H1 (cell line): ENCODE measurements around the gene HMCN1. TPM values are rescaled to one million over a fixed set of nuclear protein-coding genes. Genes with fewer than 3 reads are reported as not detected.

ENCODE experiments used
- CTCF ChIA-PET: fragments of 300-600 bp; sonication (Branson Sonifier 250); formaldehyde crosslinking; loops from one replicate; lab custom pipeline; 2021; ENCODE audit not compliant: partially characterized antibody; lab: Charles Lee
- POLR2A ChIA-PET: fragments of 300-600 bp; sonication (Branson Sonifier 250); formaldehyde crosslinking; loops from one replicate; lab custom pipeline; 2021; ENCODE audit warnings: inconsistent platforms; ENCODE audit not compliant: partially characterized antibody; lab: Charles Lee
- DNase-seq, 2 experiments: peaks; one replicate each; pipeline versions ENCODE4 v3.0.0 to v3.0.0-alpha.2; 2010 to 2022; ENCODE audit warnings: low spot score in 2 of 2, low read depth in 1 of 2, mixed read lengths in 1 of 2
- FAIRE-seq: peaks from 2 replicates; lab custom pipeline; 2011; peaks lifted over from hg19 to GRCh38; lab: Jason Lieb, UNC
- H2AFZ ChIP-seq: 2 replicates; pipeline ENCODE4 v1.8.1; 2012; ENCODE audit warnings: low read length, inconsistent platforms
- H2AK5ac ChIP-seq: 2 replicates; pipeline ENCODE4 v1.6.1; 2013; ENCODE audit warnings: low read depth, low read length
- H2BK120ac ChIP-seq: replicated peaks from 2 replicates; pipeline ENCODE3; 2013; ENCODE audit warnings: low read depth, low read length, inconsistent platforms
- H2BK12ac ChIP-seq: 2 replicates; pipeline ENCODE4 v1.6.1; 2013; ENCODE audit warnings: low read depth, low read length
- H2BK15ac ChIP-seq: 2 replicates; pipeline ENCODE4 v1.6.1; 2013; ENCODE audit warnings: low read length
- H2BK20ac ChIP-seq: 2 replicates; pipeline ENCODE4 v1.6.1; 2013; ENCODE audit warnings: low read length
- H2BK5ac ChIP-seq: 2 replicates; pipeline ENCODE4 v1.6.1; 2013; ENCODE audit warnings: low read depth, low read length
- H3K14ac ChIP-seq: 2 replicates; pipeline ENCODE4 v1.6.1; 2013; ENCODE audit warnings: inconsistent platforms; ENCODE audit not compliant: insufficient read length
- H3K18ac ChIP-seq: 2 replicates; pipeline ENCODE4 v1.6.1; 2013; ENCODE audit warnings: low read length; ENCODE audit errors: extremely low read depth
- H3K23ac ChIP-seq: 2 replicates; pipeline ENCODE4 v1.6.1; 2013; ENCODE audit warnings: inconsistent platforms; ENCODE audit not compliant: insufficient read length
- H3K23me2 ChIP-seq: 2 replicates; pipeline ENCODE4 v1.6.1; 2013; ENCODE audit warnings: low read depth, low read length
- H3K27ac ChIP-seq: 2 replicates; pipeline ENCODE4 v1.6.1; 2011; ENCODE audit warnings: low read depth, low read length, inconsistent platforms
- H3K27me3 ChIP-seq, 4 experiments: replicated peaks in 1 of 4; 1 replicate in 1 of 4; 2 replicates in 3 of 4; pipeline versions ENCODE4 v1.6.1 to v1.8.1; 2011 to 2013; ENCODE audit warnings: low read length in 3 of 4, mild to moderate bottlenecking in 3 of 4, inconsistent platforms in 2 of 4, mixed read lengths in 2 of 4, moderate library complexity in 1 of 4; ENCODE audit not compliant: control insufficient read depth in 3 of 4, insufficient read depth in 3 of 4; ENCODE audit errors: extremely low read depth in 1 of 4
- H3K36me3 ChIP-seq, 4 experiments: 2 replicates each; pipeline versions ENCODE4 v1.6.1 to v1.8.1; 2011 to 2013; ENCODE audit warnings: mild to moderate bottlenecking in 4 of 4, low read length in 3 of 4, moderate library complexity in 2 of 4, control low read depth in 1 of 4, inconsistent platforms in 1 of 4; ENCODE audit not compliant: insufficient read depth in 4 of 4, control insufficient read depth in 2 of 4
- H3K4ac ChIP-seq: replicated peaks from 2 replicates; pipeline ENCODE3; 2013; ENCODE audit warnings: low read length, low read depth, mixed read lengths, inconsistent platforms; ENCODE audit not compliant: insufficient read length
- H3K4me1 ChIP-seq, 4 experiments: replicated peaks in 1 of 4; 1 replicate in 1 of 4; 2 replicates in 3 of 4; pipeline versions ENCODE4 v1.6.1 to v1.8.1; 2011 to 2013; ENCODE audit warnings: low read length in 3 of 4, inconsistent platforms in 2 of 4, mixed read lengths in 1 of 4; ENCODE audit not compliant: insufficient read depth in 4 of 4, control insufficient read depth in 3 of 4
- H3K4me2 ChIP-seq, 2 experiments: 2 replicates each; pipeline versions ENCODE4 v1.6.1 to v1.8.1; 2011 to 2013; ENCODE audit warnings: low read depth in 2 of 2, low read length in 2 of 2, control low read depth in 1 of 2, inconsistent platforms in 1 of 2, mild to moderate bottlenecking in 1 of 2; ENCODE audit not compliant: insufficient read depth in 1 of 2
- H3K4me3 ChIP-seq, 4 experiments: fragments of 200-600, 300-600 bp in 1 of 4; sonication (generic), shearing (Covaris generic), sonication (Bioruptor Twin) in 1 of 4; 2 replicates each; pipeline versions ENCODE4 v1.5.1 to v1.8.1; 2011 to 2016; ENCODE audit warnings: low read length in 4 of 4, low read depth in 3 of 4, control low read depth in 2 of 4, inconsistent platforms in 2 of 4, mild to moderate bottlenecking in 2 of 4, mixed read lengths in 1 of 4, moderate library complexity in 1 of 4; ENCODE audit not compliant: insufficient read depth in 2 of 4; ENCODE audit errors: extremely low read depth in 1 of 4
- H3K56ac ChIP-seq: replicated peaks from 2 replicates; pipeline ENCODE3; 2013; ENCODE audit warnings: low read depth, mild to moderate bottlenecking, mixed read lengths, low read length, inconsistent platforms; ENCODE audit not compliant: insufficient read length
- H3K79me1 ChIP-seq: 2 replicates; pipeline ENCODE4 v1.6.1; 2013; ENCODE audit warnings: low read depth, low read length, control low read depth
- H3K79me2 ChIP-seq, 2 experiments: 2 replicates each; pipeline versions ENCODE4 v1.6.1 to v1.8.1; 2012 to 2013; ENCODE audit warnings: low read length in 2 of 2, mild to moderate bottlenecking in 2 of 2, inconsistent platforms in 1 of 2; ENCODE audit not compliant: insufficient read depth in 2 of 2, control insufficient read depth in 1 of 2
- H3K9ac ChIP-seq, 4 experiments: replicated peaks in 1 of 4; 1 replicate in 1 of 4; 2 replicates in 3 of 4; pipeline versions ENCODE4 v1.6.1 to v1.8.1; 2011 to 2013; ENCODE audit warnings: low read depth in 3 of 4, low read length in 3 of 4, control low read depth in 2 of 4, mild to moderate bottlenecking in 2 of 4, moderate library complexity in 2 of 4, inconsistent platforms in 1 of 4; ENCODE audit errors: extremely low read depth in 1 of 4
- H3K9me3 ChIP-seq, 2 experiments: 2 replicates each; pipeline versions ENCODE4 v1.6.1 to v1.8.1; 2012 to 2013; ENCODE audit warnings: mild to moderate bottlenecking in 2 of 2, moderate library complexity in 2 of 2, control low read depth in 1 of 2, inconsistent platforms in 1 of 2, low read depth in 1 of 2, low read length in 1 of 2, mixed read lengths in 1 of 2; ENCODE audit not compliant: insufficient read depth in 2 of 2
- H4K20me1 ChIP-seq, 2 experiments: replicated peaks in 1 of 2; 2 replicates each; pipeline versions ENCODE3 to v1.8.1; 2011 to 2013; ENCODE audit warnings: inconsistent platforms in 2 of 2, low read length in 2 of 2, mild to moderate bottlenecking in 1 of 2; ENCODE audit not compliant: insufficient read depth in 2 of 2, control insufficient read depth in 1 of 2
- H4K5ac ChIP-seq: 2 replicates; pipeline ENCODE4 v1.6.1; 2013; ENCODE audit warnings: low read length, low read depth, mixed read lengths, inconsistent platforms; ENCODE audit not compliant: insufficient read length
- H4K8ac ChIP-seq: 2 replicates; pipeline ENCODE4 v1.8.0; 2013; ENCODE audit warnings: mild to moderate bottlenecking, moderate library complexity, low read length, inconsistent platforms; ENCODE audit not compliant: insufficient read depth; ENCODE audit errors: extremely low read depth
- H4K91ac ChIP-seq: replicated peaks from 2 replicates; pipeline ENCODE3; 2013; ENCODE audit warnings: low read length, mixed read lengths, inconsistent platforms; ENCODE audit not compliant: insufficient read length
- CTCF ChIP-seq, 3 experiments: IDR thresholded peaks; 1 replicate in 2 of 3; 2 replicates in 1 of 3; pipeline versions ENCODE4 v1.5.1 to v1.6.1; 2011; ENCODE audit warnings: low read length in 3 of 3, mild to moderate bottlenecking in 3 of 3, inconsistent platforms in 2 of 3, low read depth in 1 of 3, moderate library complexity in 1 of 3; ENCODE audit not compliant: insufficient read depth in 1 of 3; ENCODE audit errors: control extremely low read depth in 1 of 3
- SP1 ChIP-seq: IDR thresholded peaks from 2 replicates; pipeline ENCODE4 v1.6.1; 2011; ENCODE audit warnings: low read depth, low read length
- WGBS, 2 experiments: shearing (Covaris generic) in 1 of 2; methylation state at CpG; one replicate each; pipeline versions ENCODE4 v1.1.6 to v1.1.7; 2013 to 2015; ENCODE audit warnings: low lambda C conversion rate in 2 of 2, mixed read lengths in 2 of 2, inconsistent platforms in 1 of 2, low coverage in 1 of 2, missing lambda C conversion rate in 1 of 2; ENCODE audit not compliant: insufficient replicate concordance in 2 of 2, insufficient coverage in 1 of 2, insufficient read length in 1 of 2; ENCODE audit errors: extremely low coverage in 1 of 2, missing lambda C conversion rate in 1 of 2; 5-methylcytosine and 5-hydroxymethylcytosine counted together
- polyA plus RNA-seq, 7 experiments: library from polyadenylated mRNA; depleted of rRNA in 3 of 7; stranded (reverse) in 5 of 7; unstranded in 2 of 7; fragments of >200 nt in 5 of 7; fragments of 200-250 nt in 2 of 7; gene quantifications; 1 replicate in 5 of 7; 2 replicates in 1 of 7; 4 replicates in 1 of 7; pipeline versions ENCODE4 v1.2.1 to v1.2.3, GENCODE V29; 2011 to 2013; ENCODE audit warnings: missing spikeins in 2 of 7, mixed read lengths in 2 of 7
- total RNA-seq: library from RNA; stranded (reverse); fragmentation: NEBNext Ultra II Directional; extraction: Animal tissue kit (Norgen Biotek cat#: 25700); gene quantifications from 2 replicates; pipeline ENCODE4 v1.2.1, GENCODE V29; 2021

HMCN1 gene
- total and polyA plus RNA-seq, 2 of the 8 experiments (the other 6 are each of a cell fraction or from before 2014, with no cell fraction given), result 13.8 to 14.6 TPM

- ChIA-PET POLR2A (no interaction called here), CTCF (no interaction called here)
- Histone ChIP-seq H2BK15ac (no peak overlapping the region), H4K8ac (no peak overlapping the region), H3K36me3 (no peaks in the 10 kb centered on the region), H4K5ac (no peak overlapping the region), H3K9me3 (no peaks in the 10 kb centered on the region), H4K20me1 (no peaks in the 10 kb centered on the region), H2BK12ac (no peak overlapping the region), H3K18ac (no peak overlapping the region), H2BK20ac (no peak overlapping the region), H3K23ac (no peak overlapping the region), H3K79me1 (no peaks in the 10 kb centered on the region), H3K4me2 (no peak overlapping the region), H3K27me3 (no peaks in the 10 kb centered on the region), H3K14ac (no peak overlapping the region), H3K79me2 (no peaks in the 10 kb centered on the region), H3K27ac (no peak overlapping the region), H3K4me1 (no peaks in the 10 kb centered on the region), H4K91ac (no peak overlapping the region), H3K4ac (no peak overlapping the region), H2AK5ac (no peak overlapping the region), H3K23me2 (no peaks in the 10 kb centered on the region), H2AFZ (no peak overlapping the region), H2BK120ac (no peak overlapping the region), H3K56ac (no peak overlapping the region), H3K4me3 (no peak overlapping the region), H3K9ac (no peak overlapping the region), H2BK5ac (no peak overlapping the region)
- no peak for TF ChIP-seq CTCF (IDR thresholded peaks at IDR 0.05; ENCODE audit: control extremely low read depth in 1 of 3, insufficient read depth in 1 of 3, low read depth in 1 of 3, low read length in 3 of 3)
- no peak for TF ChIP-seq SP1
- DNase-seq (no peak), FAIRE-seq (no peak)
- WGBS, 2 experiments, result 67% methylated on average over 2 of the region's 2 CpGs; no CpG with 5 or more reads in 1 of the 2 experiments
Measured at GRCh38 chr1:186055846-186056245, 321.7 kb downstream of the HMCN1 start.
